GM19438 (cell line): ENCODE measurements around the gene KLHL22.
"Not testable (repeated sequence)": the region's sequence is repeated elsewhere in the genome, so short reads cannot be mapped to it uniquely, and the experiment has no call there.

Experiments used
- ATAC-seq: cut with Tn5 transposase; IDR thresholded peaks from one replicate; pipeline ENCODE4 v1.9.1; 2021; ENCODE audit warnings: low read depth; ENCODE audit not compliant: unreplicated experiment

KLHL22 gene

GRCh38 chr22:20506543-20507252 is 11.1 kb upstream of the KLHL22 start:
- no peak for ATAC-seq

- ATAC-seq, result not testable (repeated sequence)
These were observed 8.8 kb upstream of the KLHL22 start for GRCh38 chr22:20504293-20504922.

- ATAC-seq, result no peak
These were observed 8.2 kb upstream of the KLHL22 start for GRCh38 chr22:20503816-20504215.

GRCh38 chr22:20499769-20500168 is 4.2 kb upstream of the KLHL22 start:
- no peak for ATAC-seq

- ATAC-seq, result no peak
These were observed 3.3 kb upstream of the KLHL22 start for GRCh38 chr22:20498913-20499312.

- no peak for ATAC-seq
These were observed 1.8 kb upstream of the KLHL22 start for GRCh38 chr22:20497426-20497825.

- peak; percentile 87 for ATAC-seq
These were observed 476 bp upstream of the KLHL22 start for GRCh38 chr22:20495861-20496681.

GRCh38 chr22:20491346-20491745 is 4.2 kb downstream of the KLHL22 start:
- ATAC-seq, result no peak

- ATAC-seq, result no peak
These were observed 4.7 kb downstream of the KLHL22 start for GRCh38 chr22:20490941-20491307.

- no peak for ATAC-seq
These were observed 5.2 kb downstream of the KLHL22 start for GRCh38 chr22:20490183-20490940.

GRCh38 chr22:20488946-20489345 is 6.6 kb downstream of the KLHL22 start:
- no peak for ATAC-seq

GRCh38 chr22:20487715-20488114 is 7.9 kb downstream of the KLHL22 start:
- no peak for ATAC-seq

GRCh38 chr22:20486229-20486628 is 9.4 kb downstream of the KLHL22 start:
- no peak for ATAC-seq

GRCh38 chr22:20484948-20485683 is 10.5 kb downstream of the KLHL22 start:
- no peak for ATAC-seq

GRCh38 chr22:20483771-20484170 is 11.8 kb downstream of the KLHL22 start:
- no peak for ATAC-seq

GRCh38 chr22:20483143-20483506 is 12.5 kb downstream of the KLHL22 start:
- ATAC-seq, result not testable (repeated sequence)

- no peak for ATAC-seq
These were observed 15.9 kb downstream of the KLHL22 start for GRCh38 chr22:20479612-20480196.

- not testable (repeated sequence) for ATAC-seq
These were observed 17.5 kb downstream of the KLHL22 start for GRCh38 chr22:20478059-20478458.

GRCh38 chr22:20475569-20475968 is 20.0 kb downstream of the KLHL22 start:
- not testable (repeated sequence) for ATAC-seq

- ATAC-seq, result no peak
These were observed 20.5 kb downstream of the KLHL22 start for GRCh38 chr22:20475115-20475436.
